Putamen (tissue), 1 donor: ENCODE measurements around the gene NUDC.
"Not testable (repeated sequence)": the region's sequence is repeated elsewhere in the genome, so short reads cannot be mapped to it uniquely, and the experiment has no call there.

Experiments used
- DNase-seq: peaks from one replicate; pipeline ENCODE4 v3.0.0-alpha.2; 2016; ENCODE audit warnings: low spot score

NUDC gene

DNA sequence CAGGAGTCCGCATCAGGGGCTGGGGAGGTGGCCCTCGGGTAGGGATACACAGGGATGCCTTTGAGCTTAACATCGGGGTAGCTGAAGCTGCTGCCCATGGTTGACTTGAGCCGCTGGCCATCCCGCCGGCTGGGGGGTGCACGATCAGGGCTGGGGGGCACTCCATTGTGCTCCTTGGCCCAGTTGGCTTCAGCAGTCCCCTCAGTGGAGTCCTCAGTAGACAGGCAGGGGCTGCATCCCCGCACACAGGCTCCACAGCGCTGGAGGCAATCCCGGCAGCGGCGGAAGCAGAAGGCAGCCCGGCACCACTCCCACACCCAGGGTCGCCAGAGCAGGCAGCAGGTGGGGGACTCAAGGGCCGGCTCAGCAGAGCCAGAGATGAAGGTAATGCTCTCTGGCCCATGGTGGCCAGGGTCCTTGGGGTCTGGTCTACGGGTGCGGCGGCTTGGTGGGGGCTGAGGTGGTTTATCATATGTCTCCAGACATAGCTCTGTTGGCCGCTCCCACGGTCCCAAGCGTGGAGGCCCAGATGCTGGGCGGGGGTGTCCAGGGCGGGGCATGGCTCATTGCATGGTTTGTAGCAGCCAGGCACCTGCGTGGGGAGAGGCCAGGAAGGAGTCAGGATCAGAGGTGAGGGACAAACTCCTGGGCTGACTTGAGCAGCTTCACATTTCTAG lies 30.4 kb downstream of the NUDC start:
- DNase-seq = no peak

DNA sequence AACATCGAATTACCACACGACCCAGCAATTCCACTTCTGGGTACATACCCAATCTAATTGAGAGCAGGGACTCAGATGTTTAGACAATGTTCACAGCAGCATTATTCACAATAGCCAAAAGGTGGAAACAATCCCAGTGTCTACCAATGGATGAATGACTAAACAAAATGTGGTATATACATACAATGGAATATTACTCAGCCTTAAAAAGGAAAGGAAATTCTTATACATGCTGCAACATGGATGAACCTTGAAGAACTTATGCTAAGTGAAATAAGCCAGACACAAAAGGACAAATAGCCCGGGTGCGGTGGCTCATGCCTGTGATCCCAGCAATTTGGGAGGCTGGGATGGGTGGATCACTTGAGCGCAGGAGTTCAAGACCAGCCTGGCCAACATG lies 31.8 kb downstream of the NUDC start:
- no peak for DNase-seq

DNA sequence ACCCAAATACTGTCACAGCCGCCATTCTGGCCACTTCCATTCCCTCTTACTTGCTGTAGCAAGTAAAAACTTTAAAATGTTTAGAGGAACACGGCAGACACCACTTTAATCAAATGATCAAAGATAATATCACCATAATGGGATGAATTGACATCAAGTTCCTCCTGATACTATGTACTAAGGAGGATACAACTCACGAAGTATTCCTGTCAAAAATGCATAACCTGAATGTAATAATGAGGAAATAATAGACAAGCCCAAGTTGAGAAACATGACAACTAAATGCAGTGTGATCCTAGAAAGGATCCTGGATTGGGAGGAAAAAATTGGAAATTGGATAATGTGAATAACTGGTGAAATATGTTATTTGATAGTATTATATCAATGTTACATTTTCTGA lies 34.8 kb downstream of the NUDC start:
- no peak for DNase-seq

DNA sequence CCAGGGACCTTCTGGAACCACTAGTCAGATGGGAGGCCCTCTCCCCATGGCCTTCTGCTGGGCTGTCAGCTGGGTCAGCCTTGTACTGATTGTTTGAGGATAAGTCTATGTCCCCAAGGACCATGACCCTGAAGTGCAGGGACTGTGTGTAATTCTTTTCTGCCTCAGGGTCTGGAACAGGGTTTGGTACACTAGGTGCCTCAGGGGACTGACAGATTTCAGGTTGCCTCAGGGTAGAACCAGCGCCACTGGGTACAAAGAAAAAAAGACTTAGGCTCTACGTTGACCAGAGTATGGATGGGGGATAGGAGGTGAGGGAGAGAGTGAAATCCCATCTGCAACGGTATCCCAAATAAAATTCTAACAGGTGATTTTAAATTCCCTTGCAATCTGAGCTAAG lies 35.8 kb downstream of the NUDC start:
- no peak for DNase-seq

DNA sequence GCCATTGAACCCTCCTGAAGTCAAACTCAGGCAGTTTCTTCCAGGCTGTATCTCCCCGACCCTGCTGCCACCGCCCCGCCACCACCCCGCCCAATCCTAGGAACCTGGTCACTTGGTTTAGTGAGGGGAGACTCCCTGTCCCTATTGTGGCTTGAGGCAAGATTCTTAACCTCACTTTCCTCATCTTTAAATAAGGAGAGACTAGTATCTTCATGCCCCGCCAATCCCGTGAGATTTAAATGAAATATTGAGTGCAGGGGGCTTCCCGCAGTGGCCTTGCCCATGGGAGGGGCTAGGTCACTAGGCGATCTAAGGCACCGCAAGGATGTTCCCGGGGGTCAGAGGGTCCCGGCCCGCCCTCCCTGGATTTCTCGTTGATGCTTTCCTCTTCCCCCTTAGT lies 37.7 kb downstream of the NUDC start:
- no peak for DNase-seq

DNA sequence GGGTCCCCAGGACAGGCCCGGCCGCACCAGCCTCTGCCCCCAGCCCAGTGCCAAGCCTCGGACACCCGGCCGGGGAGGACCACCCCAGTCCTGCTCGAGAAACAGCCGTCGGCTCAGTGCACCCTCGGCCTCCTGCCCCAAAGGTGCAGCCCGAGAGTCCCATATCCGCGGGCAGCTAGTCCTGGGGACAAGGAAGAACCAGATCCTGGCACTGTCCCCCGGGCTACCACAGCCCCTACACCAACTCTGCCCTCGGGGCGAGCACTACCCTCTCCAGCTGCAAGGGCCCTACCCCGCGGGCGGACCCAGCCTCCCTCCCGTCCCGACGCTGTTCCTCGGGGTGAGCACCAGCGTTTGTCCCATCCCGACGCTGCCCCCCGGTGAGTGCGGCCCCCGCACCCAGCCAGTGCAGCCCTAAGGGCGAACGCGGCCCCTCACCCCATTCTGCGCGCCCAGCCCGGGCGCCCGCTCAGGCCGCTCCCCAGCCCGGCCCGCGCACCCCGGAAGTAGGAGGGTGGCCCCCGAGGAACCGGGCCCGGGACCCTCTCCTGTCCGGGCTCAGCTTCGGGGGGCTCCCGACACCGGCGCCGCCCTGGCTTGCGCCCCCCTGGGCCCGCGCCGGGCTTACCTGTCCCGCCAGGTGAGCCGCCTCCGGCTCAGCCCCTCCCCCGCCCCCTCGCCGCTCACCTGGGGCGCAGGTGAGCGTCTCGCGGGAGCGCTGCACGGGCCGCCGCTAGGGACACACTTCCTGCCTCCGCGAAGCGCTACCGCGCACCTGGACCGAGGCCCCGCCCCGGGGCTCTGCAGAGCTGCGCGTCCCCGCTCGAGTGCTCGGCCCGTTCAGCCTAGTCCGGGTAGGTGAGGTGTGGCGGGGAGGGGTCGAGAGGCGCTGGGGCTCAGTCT lies 38.4 kb downstream of the NUDC start, which contains the start of gene KDF1:
Gene KDF1 (minus strand): TSS at position 747 of the 903 bp plus-strand sequence. CDS start 8,088 bp downstream, outside the sequence.
- DNase-seq = no peak

DNA sequence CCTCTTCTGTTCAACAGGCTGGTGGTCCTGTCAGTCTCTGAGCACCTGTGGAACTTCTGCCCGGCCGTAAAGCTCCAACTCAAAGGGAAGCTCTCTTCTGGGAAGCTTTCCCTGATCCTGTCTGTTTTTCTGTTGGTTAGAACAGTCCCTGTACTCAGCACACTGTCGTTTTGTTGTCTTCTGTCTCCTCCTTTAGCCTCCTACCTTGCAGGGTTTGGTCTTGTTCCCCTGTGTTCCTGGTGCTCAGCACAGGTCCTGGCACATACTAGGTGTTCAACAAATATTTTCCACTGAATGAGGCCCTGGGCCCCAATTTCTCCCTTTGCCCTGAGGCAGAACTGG lies 39.1 kb downstream of the NUDC start:
- no peak for DNase-seq

DNA sequence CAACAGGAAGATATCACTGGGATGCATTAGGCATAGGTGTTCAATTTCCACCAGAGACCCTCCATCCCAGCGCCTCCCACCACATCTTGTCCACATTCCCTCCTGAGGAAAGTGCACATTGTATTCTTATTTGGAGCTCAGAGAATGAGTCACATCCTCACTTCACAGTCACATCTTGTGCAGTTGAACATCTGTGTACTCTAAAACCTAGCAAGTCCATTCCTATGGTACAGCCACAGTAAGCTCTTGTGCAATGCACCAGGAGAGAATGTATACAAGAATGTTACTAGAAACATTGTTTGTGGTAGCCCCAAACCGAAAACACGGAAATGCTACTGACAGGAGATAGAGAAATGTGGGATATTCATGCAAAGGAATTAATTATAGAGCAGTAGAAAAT lies 40.3 kb downstream of the NUDC start:
- no peak for DNase-seq

DNA sequence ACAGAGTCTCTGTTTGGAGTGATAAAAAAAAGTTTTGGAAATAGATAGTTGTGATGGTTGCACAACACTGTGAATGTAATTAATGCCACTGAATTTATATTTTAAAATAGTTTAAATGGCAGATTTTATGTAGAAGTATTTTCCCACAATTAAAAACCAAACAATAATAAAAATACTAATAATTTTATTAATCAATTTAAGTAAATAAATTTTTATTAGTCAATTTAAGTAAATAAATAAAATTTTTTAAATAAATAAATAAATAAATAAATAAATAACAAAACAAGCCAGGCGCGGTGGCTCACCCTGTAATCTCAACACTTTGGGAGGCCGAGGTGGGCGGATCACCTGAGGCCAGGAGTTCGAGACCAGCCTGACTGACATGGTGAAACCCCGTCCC lies 43.7 kb downstream of the NUDC start:
- no peak for DNase-seq

DNA sequence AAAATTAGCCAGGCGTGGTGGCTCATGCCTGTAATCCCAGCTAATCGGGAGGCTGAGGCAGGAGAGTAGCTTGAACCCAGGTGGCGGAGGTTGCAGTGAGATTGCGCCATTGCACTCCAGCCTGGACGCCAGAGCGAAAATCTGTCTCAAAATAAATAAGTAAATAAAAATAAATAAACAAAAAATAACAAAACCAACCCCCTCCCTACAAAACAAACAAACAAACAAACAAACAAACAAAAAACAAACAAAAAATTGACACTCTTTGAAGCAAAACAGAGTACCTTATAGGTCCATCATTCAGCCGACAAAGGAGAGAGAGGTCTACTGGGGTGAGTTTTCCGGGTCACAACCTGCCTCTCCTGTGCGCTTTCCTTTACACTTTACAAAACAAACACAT lies 44.1 kb downstream of the NUDC start:
- no peak for DNase-seq

DNA sequence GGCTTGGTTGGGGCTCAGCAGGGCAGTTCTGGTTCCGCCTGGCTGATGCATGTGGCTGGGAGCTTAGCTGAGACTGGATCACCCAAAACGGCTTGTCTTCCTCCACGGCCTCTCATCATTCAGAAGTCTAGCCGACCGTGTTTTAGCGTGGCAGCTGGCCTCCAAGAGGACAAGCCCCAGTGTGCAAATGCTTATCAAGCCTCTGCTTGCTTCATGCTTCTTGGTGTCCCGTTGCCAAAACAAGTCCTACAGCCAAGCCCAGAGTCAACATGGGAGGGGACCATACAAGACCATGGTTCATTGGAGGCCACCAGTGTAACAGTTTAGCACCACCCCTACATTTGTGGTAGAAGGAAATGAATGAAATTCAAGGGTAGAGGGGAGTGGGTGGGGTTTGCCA lies 49.3 kb downstream of the NUDC start:
- DNase-seq = no peak

DNA sequence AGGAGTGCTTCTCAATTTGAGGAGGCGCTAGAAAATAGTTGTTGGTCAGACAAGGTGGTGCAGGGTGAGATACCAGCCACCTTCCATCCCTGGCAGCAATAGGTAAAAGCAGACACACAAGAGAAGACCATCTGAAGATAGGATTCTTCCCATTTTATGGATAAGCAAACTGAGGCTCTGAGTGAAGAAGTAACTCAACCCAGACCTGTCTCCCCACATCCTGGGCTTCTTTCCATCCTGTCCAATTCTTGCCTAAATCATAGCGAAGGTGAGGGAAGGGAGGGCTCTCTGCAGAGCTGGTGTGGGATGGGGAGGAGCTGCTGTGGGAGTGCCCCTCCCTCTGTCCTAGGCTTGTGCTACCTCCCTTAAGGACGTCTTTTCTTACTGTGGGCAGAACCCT lies 50.0 kb downstream of the NUDC start:
- DNase-seq = no peak

DNA sequence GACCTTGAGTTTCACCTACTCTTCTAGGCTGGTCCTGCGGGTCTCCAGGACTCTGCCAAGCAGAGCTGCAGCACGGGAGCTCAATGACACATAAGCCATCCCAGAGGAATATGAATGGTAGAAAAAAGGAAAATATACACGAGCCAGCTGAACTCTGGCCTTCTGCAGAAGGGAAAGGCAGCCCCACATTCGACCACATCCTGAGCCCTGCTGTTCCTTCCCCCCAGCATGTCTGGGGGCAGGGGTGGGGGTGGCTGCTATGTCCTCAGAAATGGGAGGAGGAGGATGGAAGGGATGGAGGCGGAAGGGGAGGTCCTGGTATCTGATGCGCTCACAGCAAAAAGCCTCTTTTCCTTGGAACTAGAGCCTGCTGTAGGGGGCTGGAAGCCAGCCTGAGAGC lies 50.8 kb downstream of the NUDC start:
- no peak for DNase-seq

DNA sequence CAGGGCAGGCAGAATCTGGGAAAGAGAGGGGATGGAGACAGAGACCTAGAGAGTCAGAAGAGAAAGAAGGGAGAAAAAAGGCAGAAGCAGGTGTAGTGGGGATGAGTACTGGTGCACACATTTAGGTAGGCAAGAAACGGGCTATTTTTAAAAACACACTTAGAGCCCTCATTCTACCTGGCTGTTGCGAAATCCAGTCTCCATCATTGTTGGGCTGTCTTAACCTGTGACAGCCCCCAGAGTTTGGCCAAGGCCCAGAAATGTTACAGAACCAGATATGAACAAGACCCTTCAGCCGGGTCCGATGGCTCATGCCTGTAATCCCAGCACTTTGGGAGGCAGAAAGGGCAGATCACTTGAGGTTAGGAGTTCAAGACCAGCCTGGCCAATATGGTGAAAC lies 51.3 kb downstream of the NUDC start:
- DNase-seq = no peak

DNA sequence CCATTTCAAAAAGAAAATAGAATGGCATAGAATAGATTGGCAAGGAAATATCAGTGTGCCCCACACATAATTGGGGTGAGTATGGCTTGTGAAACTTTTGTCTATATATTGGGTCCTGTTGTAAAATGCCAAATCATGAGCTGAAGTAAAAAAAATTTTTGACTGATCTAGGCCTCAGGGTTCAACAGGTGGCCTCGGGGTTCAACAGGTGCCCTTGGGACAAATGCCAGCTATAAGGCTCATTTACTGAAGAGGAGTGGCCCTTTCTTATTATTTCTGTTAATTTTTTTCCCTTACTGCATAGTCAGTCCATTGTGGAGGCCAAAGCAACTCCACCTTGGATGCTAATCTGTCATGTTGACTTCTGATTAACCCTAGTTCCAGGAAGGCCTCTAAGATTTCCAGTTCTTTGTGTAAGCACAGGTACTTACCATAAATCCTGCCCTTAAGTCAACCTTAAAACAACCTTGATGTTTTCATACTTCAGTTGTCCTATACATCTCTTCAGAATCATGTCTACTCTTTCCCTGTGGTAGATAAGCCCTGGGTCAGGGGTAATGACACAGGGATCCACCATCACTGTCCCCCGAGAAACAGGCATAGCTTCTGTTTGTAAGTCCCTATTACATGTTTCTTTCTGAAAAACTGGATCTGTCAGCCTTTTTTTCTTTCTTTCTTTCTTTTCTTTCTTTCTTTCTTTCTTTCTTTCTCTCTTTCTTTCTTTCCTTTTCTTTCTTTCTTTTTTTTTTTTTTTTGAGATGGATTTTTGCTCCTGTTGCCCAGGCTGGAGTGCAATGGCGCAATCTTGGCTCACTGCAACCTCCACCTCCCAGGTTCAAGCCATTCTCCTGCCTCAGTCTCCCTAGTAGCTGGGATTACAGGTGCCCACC lies 55.3 kb downstream of the NUDC start:
- no peak for DNase-seq

DNA sequence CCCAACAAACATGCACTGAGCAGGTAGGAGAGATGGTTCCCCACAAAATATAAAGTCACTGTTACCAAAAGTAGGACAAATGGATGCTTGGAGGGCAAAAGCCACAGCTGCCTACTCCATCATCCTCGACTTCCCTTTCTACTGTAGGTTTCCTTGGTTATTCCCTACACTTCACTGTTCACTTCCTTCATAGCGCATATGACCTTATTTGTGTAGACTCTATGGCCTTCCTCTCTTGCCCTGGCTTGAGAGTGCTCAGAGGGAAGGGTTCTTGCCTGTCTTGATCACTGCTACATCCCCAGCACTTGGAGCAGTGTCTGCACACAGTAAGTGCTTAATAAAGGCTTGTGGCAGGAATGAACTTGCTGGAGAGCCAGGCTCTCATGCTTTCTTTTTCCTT lies 57.4 kb downstream of the NUDC start:
- no peak for DNase-seq

DNA sequence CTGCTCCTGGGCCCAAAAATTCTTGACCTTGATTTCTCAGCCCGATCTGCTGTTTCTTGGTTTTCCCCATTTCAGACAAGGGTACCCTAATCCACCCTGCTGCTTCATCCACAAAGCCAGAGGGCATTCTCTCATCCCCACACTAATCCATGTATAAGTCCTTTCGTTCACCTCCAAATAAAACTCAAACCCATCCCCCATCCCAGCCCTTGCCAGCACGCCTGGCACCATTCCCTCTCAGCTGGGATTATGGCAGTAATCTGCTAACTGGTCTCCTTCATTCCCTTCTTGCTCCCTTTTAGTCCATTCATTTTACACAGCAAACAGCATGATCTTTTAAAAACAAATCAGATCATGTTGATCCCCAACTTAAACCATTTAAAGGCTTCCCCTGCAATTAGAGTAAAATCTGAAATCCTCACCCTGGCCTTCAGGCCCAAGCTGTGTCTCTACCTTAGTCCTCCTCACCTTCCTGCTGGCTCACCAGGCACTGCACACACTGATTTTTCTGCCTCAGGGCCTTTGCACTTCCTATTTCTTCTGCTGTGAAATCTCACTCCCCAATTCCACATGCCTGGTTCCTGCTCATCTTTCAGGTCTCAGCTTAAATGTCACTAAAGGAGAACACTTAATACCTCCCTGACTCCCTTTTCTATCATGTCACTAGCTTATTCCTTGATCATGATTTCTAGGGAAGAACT lies 59.8 kb downstream of the NUDC start:
- DNase-seq = no peak

DNA sequence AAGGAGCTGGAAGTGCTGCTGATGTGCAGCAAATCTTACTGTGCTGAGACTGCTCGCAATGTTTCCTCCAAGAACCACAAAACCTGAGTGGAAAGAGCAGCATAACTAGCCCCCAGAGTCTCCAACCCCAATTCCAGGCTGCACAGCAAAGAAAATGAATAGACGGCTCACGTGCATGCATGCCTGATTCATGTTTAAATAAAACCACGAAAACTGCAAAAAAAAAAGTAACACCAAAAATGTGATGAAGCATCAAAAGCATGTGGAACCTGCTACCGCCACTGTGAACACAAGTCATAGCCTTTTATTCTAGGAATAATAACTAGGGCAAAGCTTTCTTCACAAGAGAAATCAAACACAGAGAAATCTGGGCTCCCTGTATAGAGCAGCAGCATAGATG lies 62.3 kb downstream of the NUDC start:
- DNase-seq = no peak

DNA sequence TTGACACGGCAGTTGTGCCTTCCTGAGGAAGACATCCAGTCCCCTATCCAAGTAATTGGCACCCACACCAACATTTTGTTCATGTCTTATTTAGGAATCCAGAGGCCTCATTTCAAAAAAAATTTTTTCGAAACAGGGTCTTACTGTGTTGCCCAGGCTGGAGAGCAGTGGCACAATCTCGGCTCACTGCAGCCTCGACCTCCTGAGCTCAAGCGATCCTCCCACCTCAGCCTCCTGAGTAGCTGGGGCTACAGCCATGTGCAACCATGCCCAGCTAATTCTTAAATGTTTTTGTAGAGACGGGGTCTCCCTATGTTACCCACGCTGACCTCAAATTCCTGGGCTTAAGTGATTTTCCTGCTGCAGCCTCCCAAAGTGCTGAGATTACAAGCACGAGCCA lies 62.7 kb downstream of the NUDC start:
- DNase-seq = no peak

DNA sequence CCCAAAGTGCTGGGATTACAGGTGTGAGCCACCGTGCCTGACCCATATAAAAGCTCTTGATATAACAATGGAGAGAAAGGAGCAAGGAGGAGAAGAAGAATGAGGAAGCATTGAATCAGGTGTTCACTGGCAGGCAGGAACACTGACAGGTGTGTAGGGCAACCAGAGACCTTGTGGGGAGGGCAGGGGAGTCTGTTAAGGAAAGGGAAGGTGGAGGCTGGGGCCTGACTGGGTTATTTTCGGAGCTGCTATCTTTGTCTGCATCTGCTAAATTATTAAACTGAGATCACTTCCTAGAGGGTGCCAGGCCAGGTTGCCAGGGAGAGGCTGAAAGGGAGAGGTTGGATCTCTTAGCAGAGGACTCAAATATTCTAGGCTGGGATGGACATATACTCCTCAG lies 65.1 kb downstream of the NUDC start:
- DNase-seq = peak; percentile 59

DNA sequence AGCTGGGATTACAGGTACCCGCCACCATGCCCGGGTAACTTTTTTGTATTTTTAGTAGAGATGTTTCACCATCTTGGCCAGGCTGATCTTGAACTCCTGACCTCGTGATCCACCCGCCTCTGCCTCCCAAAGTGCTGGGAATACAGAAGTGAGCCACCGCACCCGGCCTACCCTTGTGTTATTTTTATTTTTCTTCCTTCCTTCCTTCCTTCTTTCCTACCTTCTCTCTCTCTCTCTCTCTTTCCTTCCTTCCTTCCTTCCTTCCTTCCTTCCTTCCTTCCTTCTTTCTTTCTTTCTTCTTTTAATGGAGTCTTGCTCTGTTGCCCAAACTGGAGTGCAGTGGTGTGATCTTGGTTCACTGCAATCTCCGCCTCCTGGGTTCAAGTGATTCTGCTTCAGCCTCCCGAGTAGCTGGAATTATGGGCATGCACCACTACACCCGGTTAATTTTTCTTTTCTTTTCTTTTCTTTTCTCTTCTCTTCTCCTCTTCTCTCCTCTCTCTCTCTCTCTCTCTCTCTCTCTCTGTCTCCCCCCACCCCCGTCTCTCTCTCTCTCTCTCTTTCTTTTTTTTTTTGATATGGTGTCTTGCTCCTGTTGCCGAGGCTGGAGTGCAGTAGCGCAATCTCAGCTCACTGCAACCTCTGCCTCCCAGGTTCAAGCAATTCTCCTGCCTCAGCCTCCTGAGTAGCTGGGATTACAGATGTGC lies 68.0 kb downstream of the NUDC start:
- DNase-seq = not testable (repeated sequence)
